NK-92 treated with Interleukin-12 subunit alpha and Interleukin-12 subunit beta, amount 100 ng/mL, for 24 hours (cell line): ENCODE data around the gene PYGL.
"Not testable (repeated sequence)": the region's sequence is repeated elsewhere in the genome, so short reads cannot be mapped to it uniquely, and the experiment has no call there.

Experiments used
- DNase-seq: peaks from one replicate; lab custom pipeline; 2025; lab: John Stamatoyannopoulos, UW

Gene PYGL

GRCh38 chr14:50943943-50944646 lies at the start of gene PYGL:
TSS of gene PYGL (minus strand) at chr14:50944483. CDS start at chr14:50944403, 80 bp downstream.
- DNase-seq, result no peak

GRCh38 chr14:50985859-50986331 lies 41.6 kb upstream of the PYGL start:
- DNase-seq, result no peak

- no peak for DNase-seq
Observed at GRCh38 chr14:50985124-50985858, 41.0 kb upstream of the PYGL start.

- DNase-seq, result no peak
Observed at GRCh38 chr14:50984036-50984710, 39.9 kb upstream of the PYGL start.

- no peak for DNase-seq
Observed at GRCh38 chr14:50979941-50980850, 35.9 kb upstream of the PYGL start.

GRCh38 chr14:50978888-50979287 lies 34.6 kb upstream of the PYGL start:
- no peak for DNase-seq

- DNase-seq, result no peak
Observed at GRCh38 chr14:50978529-50978871, 34.2 kb upstream of the PYGL start.

GRCh38 chr14:50977863-50978528 lies 33.7 kb upstream of the PYGL start:
- DNase-seq, result no peak

- DNase-seq, result no peak
Observed at GRCh38 chr14:50974118-50974517, 29.8 kb upstream of the PYGL start.

GRCh38 chr14:50972734-50973133 lies 28.5 kb upstream of the PYGL start:
- no peak for DNase-seq

GRCh38 chr14:50970886-50971781 lies 26.9 kb upstream of the PYGL start:
- DNase-seq, result no peak

- DNase-seq, result no peak
Observed at GRCh38 chr14:50967790-50968189, 23.5 kb upstream of the PYGL start.

GRCh38 chr14:50967103-50967502 lies 22.8 kb upstream of the PYGL start:
- no peak for DNase-seq

GRCh38 chr14:50964683-50965390 lies 20.6 kb upstream of the PYGL start:
- DNase-seq, result no peak

- DNase-seq, result no peak
Observed at GRCh38 chr14:50963919-50964318, 19.6 kb upstream of the PYGL start.

- no peak for DNase-seq
Observed at GRCh38 chr14:50961605-50962221, 17.4 kb upstream of the PYGL start.

GRCh38 chr14:50957296-50957695 lies 13.0 kb upstream of the PYGL start:
- DNase-seq, result no peak

GRCh38 chr14:50956421-50956820 lies 12.1 kb upstream of the PYGL start:
- not testable (repeated sequence) for DNase-seq

- DNase-seq, result no peak
Observed at GRCh38 chr14:50955373-50956043, 11.2 kb upstream of the PYGL start.
